Measurements from ENCODE around the gene TENM4.

DNA sequence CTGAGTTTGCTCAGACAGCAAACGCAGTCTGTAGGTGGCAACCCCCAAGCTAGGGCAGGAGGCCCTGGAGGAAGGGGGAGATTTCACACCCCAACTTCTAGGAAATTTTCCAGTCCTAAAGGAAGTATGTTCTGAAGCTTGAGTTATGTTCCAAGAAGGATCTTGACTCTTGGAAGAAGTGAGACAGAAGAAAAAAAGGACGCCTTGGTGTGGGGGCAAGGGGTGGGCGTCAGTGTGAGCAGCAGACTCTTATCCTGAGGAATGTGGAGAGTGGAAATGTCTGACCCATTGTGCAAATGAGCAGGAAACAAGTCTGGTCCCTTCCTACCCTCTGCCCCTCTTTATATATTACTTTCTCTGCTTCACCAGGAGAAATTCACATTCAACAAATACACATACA lies 497.7 kb downstream of the TENM4 start:
- no peak for TF ChIP-seq HDGF (IDR thresholded peaks at IDR 0.05; ENCODE audit: borderline replicate concordance)
- TF ChIP-seq BHLHE40 (IDR thresholded peaks at IDR 0.05; ENCODE audit: borderline replicate concordance): no peak

Data from HEK293T (cell line).